Duodenal mucosa (tissue), 2 donors: Measurements from ENCODE around the gene ZBTB1.

ENCODE experiments used
- H3K27ac ChIP-seq: one replicate; pipeline ENCODE4 v1.7.0; 2013; ENCODE audit warnings: low read depth, low read length
- H3K27me3 ChIP-seq, 2 donors: one replicate each; pipeline ENCODE4 v1.7.0; 2013; ENCODE audit warnings: low read length in 2 of 2, control low read depth in 1 of 2; ENCODE audit not compliant: insufficient read depth in 2 of 2, control insufficient read depth in 1 of 2
- H3K36me3 ChIP-seq, 2 donors: one replicate each; pipeline ENCODE4 v1.7.0; 2013; ENCODE audit warnings: low read length in 2 of 2, control low read depth in 1 of 2; ENCODE audit not compliant: insufficient read depth in 2 of 2, control insufficient read depth in 1 of 2
- H3K4me1 ChIP-seq, 2 donors: one replicate each; pipeline ENCODE4 v1.7.0; 2013; ENCODE audit warnings: low read length in 2 of 2, control low read depth in 1 of 2; ENCODE audit not compliant: insufficient read depth in 2 of 2, control insufficient read depth in 1 of 2
- H3K4me3 ChIP-seq, 2 donors: one replicate each; pipeline ENCODE4 v1.7.0; 2013; ENCODE audit warnings: low read length in 2 of 2, low read depth in 1 of 2
- H3K9ac ChIP-seq, 2 donors: one replicate each; pipeline ENCODE4 v1.7.0; 2013; ENCODE audit warnings: low read length in 2 of 2, low read depth in 1 of 2
- H3K9me3 ChIP-seq, 2 donors: one replicate each; pipeline ENCODE4 v1.7.0; 2013; ENCODE audit warnings: low read length in 2 of 2, control low read depth in 1 of 2; ENCODE audit not compliant: control insufficient read depth in 1 of 2

The ZBTB1 gene

GRCh38 chr14:64504310-64504896 is at the start of gene ZBTB1:
ZBTB1 (plus strand) TSS chr14:64504770; CDS start chr14:64521505, 16,735 bp downstream.
- Histone ChIP-seq H3K36me3 (no peaks in the 10 kb centered on the region), H3K27ac (peak within 1 kb of the TSS; percentile 100), H3K27me3 (no peaks in the 10 kb centered on the region), H3K9ac (peak within 1 kb of the TSS; percentile 93 to 97), H3K9me3 (no peaks in the 10 kb centered on the region), H3K4me3 (peak within 1 kb of the TSS; percentile 93 to 94), H3K4me1 (peaks cover 41 to 57% of the 10 kb centered on the region in 2 donors)

- no peaks in the 10 kb centered on the region for H3K27me3 ChIP-seq
- no peak overlapping the region for H3K9ac ChIP-seq
- H3K27ac ChIP-seq: no peak overlapping the region
- peaks cover 15 to 34% of the 10 kb centered on the region in 2 donors for H3K36me3 ChIP-seq
- no peaks in the 10 kb centered on the region for H3K9me3 ChIP-seq
- H3K4me3 ChIP-seq: no peak overlapping the region
- H3K4me1 ChIP-seq: peaks cover 2 to 3% of the 10 kb centered on the region in 2 donors
These were observed 45.0 kb upstream of the ZBTB1 start for GRCh38 chr14:64459405-64460136.

GRCh38 chr14:64461221-64461620 is 43.3 kb upstream of the ZBTB1 start:
- H3K36me3 ChIP-seq: peaks cover 3 to 18% of the 10 kb centered on the region in 2 donors
- H3K27me3 ChIP-seq: no peaks in the 10 kb centered on the region
- H3K9ac ChIP-seq: no peak overlapping the region
- H3K4me1 ChIP-seq: peaks cover 9 to 12% of the 10 kb centered on the region in 2 donors
- H3K4me3 ChIP-seq: no peak overlapping the region
- no peak overlapping the region for H3K27ac ChIP-seq
- H3K9me3 ChIP-seq: no peaks in the 10 kb centered on the region

- H3K9ac ChIP-seq: no peak overlapping the region
- H3K4me3 ChIP-seq: no peak overlapping the region
- no peak overlapping the region for H3K27ac ChIP-seq
- H3K4me1 ChIP-seq: peaks cover 12% of the 10 kb centered on the region in 2 donors
- no peaks in the 10 kb centered on the region for H3K27me3 ChIP-seq
- no peaks in the 10 kb centered on the region for H3K9me3 ChIP-seq
- peaks cover 3 to 10% of the 10 kb centered on the region in 2 donors for H3K36me3 ChIP-seq
These were observed 41.4 kb upstream of the ZBTB1 start for GRCh38 chr14:64463195-64463594.

GRCh38 chr14:64463873-64464272 is 40.7 kb upstream of the ZBTB1 start:
- Histone ChIP-seq H3K9ac (no peak overlapping the region), H3K27ac (no peak overlapping the region), H3K4me3 (no peak overlapping the region), H3K4me1 (peaks cover 12% of the 10 kb centered on the region in 2 donors), H3K9me3 (no peaks in the 10 kb centered on the region), H3K36me3 (peaks cover 3 to 10% of the 10 kb centered on the region in 2 donors), H3K27me3 (no peaks in the 10 kb centered on the region)

GRCh38 chr14:64464651-64465050 is 39.9 kb upstream of the ZBTB1 start:
- H3K36me3 ChIP-seq: peaks cover 3 to 6% of the 10 kb centered on the region in 2 donors
- H3K4me3 ChIP-seq: peak overlapping the region; percentile 67 to 78
- no peak overlapping the region for H3K27ac ChIP-seq
- H3K9me3 ChIP-seq: no peaks in the 10 kb centered on the region
- peaks cover 12% of the 10 kb centered on the region in 2 donors for H3K4me1 ChIP-seq
- no peaks in the 10 kb centered on the region for H3K27me3 ChIP-seq
- H3K9ac ChIP-seq: peak overlapping the region; percentile 35 to 69

GRCh38 chr14:64465191-64465822 is 39.3 kb upstream of the ZBTB1 start, which contains the start of gene AKAP5:
AKAP5 (plus strand) TSS chr14:64465499; CDS start chr14:64468395, 2,896 bp downstream.
- H3K36me3 ChIP-seq: no peaks in the 10 kb centered on the region
- peak within 1 kb of the TSS; percentile 49 to 69 for H3K9ac ChIP-seq
- peak within 1 kb of the TSS; percentile 78 for H3K4me3 ChIP-seq
- no peak within 1 kb of the TSS for H3K27ac ChIP-seq
- no peaks in the 10 kb centered on the region for H3K27me3 ChIP-seq
- no peaks in the 10 kb centered on the region for H3K9me3 ChIP-seq
- H3K4me1 ChIP-seq: peaks cover 12% of the 10 kb centered on the region in 2 donors

GRCh38 chr14:64465831-64466554 is 38.6 kb upstream of the ZBTB1 start:
- Histone ChIP-seq H3K9ac (peak overlapping the region; percentile 49 to 55), H3K27me3 (no peaks in the 10 kb centered on the region), H3K9me3 (no peaks in the 10 kb centered on the region), H3K36me3 (no peaks in the 10 kb centered on the region), H3K4me1 (peaks cover 12% of the 10 kb centered on the region in 2 donors), H3K4me3 (peak overlapping the region; percentile 78), H3K27ac (no peak overlapping the region)

GRCh38 chr14:64467101-64467500 is 37.5 kb upstream of the ZBTB1 start:
- no peaks in the 10 kb centered on the region for H3K9me3 ChIP-seq
- no peaks in the 10 kb centered on the region for H3K27me3 ChIP-seq
- no peak overlapping the region for H3K9ac ChIP-seq
- H3K4me3 ChIP-seq: no peak overlapping the region
- H3K27ac ChIP-seq: no peak overlapping the region
- H3K36me3 ChIP-seq: no peaks in the 10 kb centered on the region
- H3K4me1 ChIP-seq: peaks cover 12% of the 10 kb centered on the region in 2 donors
